Endothelial cell (in vitro differentiated cells): ENCODE results near the gene C20orf141. TPM values are rescaled to one million over a fixed set of nuclear protein-coding genes. Genes with fewer than 3 reads are reported as not detected.

Experiments
- DNase-seq: peaks from one replicate; pipeline ENCODE4 v3.0.0; 2021; ENCODE audit warnings: low spot score
- H3K27ac Mint-ChIP-seq: one replicate; pipeline ENCODE4 v1.8.0; 2021; ENCODE audit warnings: mixed read lengths, inconsistent platforms; ENCODE audit not compliant: unreplicated experiment
- H3K27me3 Mint-ChIP-seq: one replicate; pipeline ENCODE4 v1.8.0; 2021; ENCODE audit warnings: mild to moderate bottlenecking, moderate library complexity, mixed read lengths, inconsistent platforms; ENCODE audit not compliant: unreplicated experiment
- H3K36me3 Mint-ChIP-seq: one replicate; pipeline ENCODE4 v1.8.0; 2021; ENCODE audit warnings: mild to moderate bottlenecking, low read depth, mixed read lengths, inconsistent platforms; ENCODE audit not compliant: unreplicated experiment
- H3K4me1 Mint-ChIP-seq: one replicate; pipeline ENCODE4 v1.8.0; 2021; ENCODE audit warnings: mild to moderate bottlenecking, mixed read lengths, inconsistent platforms; ENCODE audit not compliant: unreplicated experiment
- H3K4me3 Mint-ChIP-seq: one replicate; pipeline ENCODE4 v1.8.0; 2021; ENCODE audit warnings: mild to moderate bottlenecking, mixed read lengths, inconsistent platforms; ENCODE audit not compliant: unreplicated experiment
- H3K9me3 Mint-ChIP-seq: one replicate; pipeline ENCODE4 v1.8.0; 2021; ENCODE audit warnings: mixed read lengths, inconsistent platforms; ENCODE audit not compliant: unreplicated experiment
- total RNA-seq: library from RNA; stranded (reverse); fragmentation: NEBNext Ultra II Directional; extraction: Animal tissue kit (Norgen Biotek cat#: 25700); gene quantifications from one replicate; pipeline ENCODE4 v1.2.1, GENCODE V29; 2021; ENCODE audit not compliant: unreplicated experiment
- TF ChIP-seq, protein P1 (sequence below): fragments of 200-600 bp; sonication (generic); IDR thresholded peaks from one replicate; pipeline ENCODE4 v1.5.0; 2021; ENCODE audit warnings: antibody characterized with exemption; ENCODE audit not compliant: unreplicated experiment

C20orf141 gene
- total RNA-seq, 1 donor from 2014 or later, result not detected

DNA sequence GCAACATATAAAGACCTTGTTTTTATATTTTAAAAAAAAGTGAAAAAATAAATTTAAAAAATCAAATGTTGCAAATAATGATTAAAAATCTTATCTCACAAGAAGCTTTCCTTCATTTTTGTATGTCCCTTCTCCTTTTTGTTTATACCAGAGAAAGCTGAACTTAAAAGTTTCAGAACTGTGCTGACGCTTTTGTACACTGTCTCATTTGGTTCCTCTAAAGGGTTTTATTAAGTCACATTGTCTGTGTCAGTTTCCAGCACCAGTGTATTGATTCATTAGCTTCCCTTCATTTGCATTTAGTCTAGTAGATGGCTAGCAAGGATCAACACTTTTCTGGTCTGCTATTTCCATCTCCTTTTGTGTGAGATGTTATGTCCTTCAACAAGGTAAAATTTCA lies 19.0 kb downstream of the C20orf141 start:
- H3K27ac Mint-ChIP-seq, result no peak overlapping the region
- no peak for DNase-seq
- peaks cover 8% of the 10 kb centered on the region for H3K27me3 Mint-ChIP-seq
- peaks cover 21% of the 10 kb centered on the region for H3K36me3 Mint-ChIP-seq
- H3K4me3 Mint-ChIP-seq, result no peak overlapping the region
- H3K4me1 Mint-ChIP-seq, result peaks cover 11% of the 10 kb centered on the region
- TF ChIP-seq, protein P1, sequence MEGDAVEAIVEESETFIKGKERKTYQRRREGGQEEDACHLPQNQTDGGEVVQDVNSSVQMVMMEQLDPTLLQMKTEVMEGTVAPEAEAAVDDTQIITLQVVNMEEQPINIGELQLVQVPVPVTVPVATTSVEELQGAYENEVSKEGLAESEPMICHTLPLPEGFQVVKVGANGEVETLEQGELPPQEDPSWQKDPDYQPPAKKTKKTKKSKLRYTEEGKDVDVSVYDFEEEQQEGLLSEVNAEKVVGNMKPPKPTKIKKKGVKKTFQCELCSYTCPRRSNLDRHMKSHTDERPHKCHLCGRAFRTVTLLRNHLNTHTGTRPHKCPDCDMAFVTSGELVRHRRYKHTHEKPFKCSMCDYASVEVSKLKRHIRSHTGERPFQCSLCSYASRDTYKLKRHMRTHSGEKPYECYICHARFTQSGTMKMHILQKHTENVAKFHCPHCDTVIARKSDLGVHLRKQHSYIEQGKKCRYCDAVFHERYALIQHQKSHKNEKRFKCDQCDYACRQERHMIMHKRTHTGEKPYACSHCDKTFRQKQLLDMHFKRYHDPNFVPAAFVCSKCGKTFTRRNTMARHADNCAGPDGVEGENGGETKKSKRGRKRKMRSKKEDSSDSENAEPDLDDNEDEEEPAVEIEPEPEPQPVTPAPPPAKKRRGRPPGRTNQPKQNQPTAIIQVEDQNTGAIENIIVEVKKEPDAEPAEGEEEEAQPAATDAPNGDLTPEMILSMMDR, result no peak
- H3K9me3 Mint-ChIP-seq, result no peaks in the 10 kb centered on the region

DNA sequence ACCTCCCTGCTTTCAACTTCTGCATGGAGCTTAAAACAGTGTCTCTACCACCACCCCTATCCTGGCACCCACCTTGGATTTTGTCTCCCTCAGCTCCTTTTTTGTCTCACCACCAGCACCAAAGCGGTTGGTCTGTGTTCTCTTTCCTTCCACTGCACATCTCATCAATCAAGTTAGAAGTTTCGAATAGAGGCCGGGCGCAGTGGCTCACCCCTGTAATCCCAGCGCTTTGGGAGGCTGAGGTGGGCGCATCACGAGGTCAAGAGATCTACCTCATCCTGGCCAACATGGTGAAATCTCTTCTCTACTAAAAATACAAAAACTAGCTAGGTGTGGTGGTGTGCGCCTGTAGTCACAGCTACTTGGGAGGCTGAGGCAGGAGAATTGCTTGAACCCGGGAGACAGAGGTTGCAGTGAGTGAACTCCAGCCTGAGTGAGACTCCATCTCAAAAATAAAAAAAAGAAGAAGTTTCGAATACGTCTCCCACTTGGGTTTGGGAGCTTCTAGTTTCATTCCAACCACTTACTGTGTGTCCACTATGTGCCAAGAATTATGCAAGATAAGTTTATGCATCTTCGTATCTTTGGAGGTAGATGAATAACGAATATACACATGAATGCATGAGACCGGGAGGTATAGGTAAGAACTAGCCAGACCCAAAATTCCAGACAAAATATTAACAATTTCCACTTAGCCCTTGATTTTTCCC lies 19.8 kb downstream of the C20orf141 start:
- Mint-ChIP-seq H3K27ac (no peak overlapping the region), H3K9me3 (no peaks in the 10 kb centered on the region), H3K4me3 (no peak overlapping the region), H3K4me1 (peaks cover 15% of the 10 kb centered on the region), H3K27me3 (peaks cover 13% of the 10 kb centered on the region), H3K36me3 (peaks cover 21% of the 10 kb centered on the region)
- TF ChIP-seq, protein P1, result no peak
- no peak for DNase-seq

DNA sequence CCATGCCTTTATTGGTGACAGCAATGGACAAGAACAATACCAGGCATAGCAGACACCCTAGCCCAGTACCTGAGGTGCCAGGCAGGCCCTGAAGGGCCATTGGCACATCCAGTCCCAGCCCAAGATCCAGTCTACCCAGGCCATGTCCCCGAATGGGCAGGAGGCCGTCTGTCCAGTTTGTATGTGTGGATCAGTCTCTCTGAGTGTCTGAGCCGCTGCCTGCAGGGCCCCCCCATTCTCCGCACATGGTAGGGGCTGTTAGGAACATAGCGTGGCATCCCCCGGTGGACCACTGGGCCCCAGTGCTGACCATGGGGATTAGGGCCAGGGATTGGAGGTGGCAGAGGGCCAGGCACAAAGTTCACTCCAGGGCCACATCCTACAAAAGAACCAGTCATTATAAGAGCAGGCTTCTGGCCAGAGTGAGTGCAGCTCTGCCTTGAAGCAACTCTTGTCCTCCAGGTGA lies 20.6 kb downstream of the C20orf141 start:
- Mint-ChIP-seq H3K27me3 (peaks cover 14% of the 10 kb centered on the region), H3K36me3 (peaks cover 21% of the 10 kb centered on the region), H3K4me1 (peaks cover 17% of the 10 kb centered on the region), H3K27ac (no peak overlapping the region), H3K9me3 (no peaks in the 10 kb centered on the region), H3K4me3 (no peak overlapping the region)
- TF ChIP-seq, protein P1, result no peak
- DNase-seq, result no peak

DNA sequence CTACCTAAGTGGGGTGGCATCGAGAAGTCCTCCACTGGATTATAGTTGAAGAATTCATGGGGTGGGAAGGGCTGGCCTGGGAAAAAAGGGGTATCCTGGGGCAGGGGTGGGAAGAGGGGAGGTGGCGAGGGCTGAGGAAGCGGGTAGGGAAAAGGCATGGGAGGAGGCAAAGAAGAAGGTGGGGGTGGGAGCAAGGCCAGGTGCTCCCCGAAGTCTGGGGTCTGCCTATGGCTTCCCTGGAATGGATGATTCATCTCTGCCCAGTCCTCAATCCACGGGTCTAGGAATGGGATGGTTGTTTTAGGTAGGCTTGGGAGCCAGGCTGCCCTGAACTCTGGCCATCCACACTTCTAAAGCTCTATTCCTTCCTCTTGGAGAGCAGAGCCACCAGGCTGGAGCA lies 21.2 kb downstream of the C20orf141 start:
- no peak for DNase-seq
- Mint-ChIP-seq H3K27ac (no peak overlapping the region), H3K9me3 (no peaks in the 10 kb centered on the region), H3K36me3 (peaks cover 21% of the 10 kb centered on the region), H3K4me3 (peak overlapping the region; percentile 38), H3K4me1 (peaks cover 17% of the 10 kb centered on the region), H3K27me3 (peaks cover 14% of the 10 kb centered on the region)
- TF ChIP-seq, protein P1, result no peak

DNA sequence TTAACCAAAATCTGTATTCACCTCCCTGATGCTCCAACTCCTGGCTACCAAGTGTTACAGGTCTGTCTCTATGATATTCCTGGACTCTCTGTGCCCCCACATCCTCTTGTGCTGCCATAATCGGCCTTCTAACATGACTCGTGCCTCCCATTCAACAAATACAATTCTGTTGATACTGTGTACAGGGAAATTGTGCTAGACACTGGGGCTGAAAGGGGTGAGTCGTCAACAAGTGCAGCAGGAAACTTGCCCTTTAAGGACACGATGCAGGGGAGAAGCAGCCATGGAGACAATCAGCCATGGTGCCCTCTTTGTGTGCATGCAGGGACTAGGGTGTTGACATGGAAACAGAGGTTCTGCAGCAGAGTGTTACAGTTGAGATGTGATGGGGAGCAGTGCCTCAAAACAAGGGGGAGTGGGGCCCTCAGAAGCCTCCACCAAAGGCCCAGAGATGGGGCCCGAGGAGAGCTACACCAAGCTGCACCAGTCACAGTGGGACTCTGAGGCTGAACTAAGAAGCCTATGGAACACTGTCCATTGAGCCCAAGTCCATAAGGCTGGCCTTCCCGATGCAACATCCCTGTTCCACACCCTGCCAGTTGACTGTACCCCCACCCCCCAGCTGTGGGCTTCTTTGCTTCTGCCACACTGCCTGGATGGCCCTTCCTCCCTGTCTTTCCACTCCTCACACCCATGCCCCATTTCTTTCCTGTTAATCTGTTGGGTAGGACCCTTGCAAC lies 22.6 kb downstream of the C20orf141 start:
- TF ChIP-seq, protein P1, result no peak
- H3K4me1 Mint-ChIP-seq, result peaks cover 21% of the 10 kb centered on the region
- H3K27me3 Mint-ChIP-seq, result peaks cover 16% of the 10 kb centered on the region
- no peaks in the 10 kb centered on the region for H3K9me3 Mint-ChIP-seq
- no peak overlapping the region for H3K27ac Mint-ChIP-seq
- no peak for DNase-seq
- H3K4me3 Mint-ChIP-seq, result no peak overlapping the region
- peaks cover 24% of the 10 kb centered on the region for H3K36me3 Mint-ChIP-seq
